Muscle of arm (tissue), 12 donors: ENCODE data around the gene IFRD2. TPM values are rescaled to one million over a fixed set of nuclear protein-coding genes. Genes with fewer than 3 reads are reported as not detected.
A peak's percentile ranks its signal among the peaks of the same experiment; 100 is the strongest.

Experiments
- DNase-seq: peaks from one replicate; pipeline ENCODE4 v3.0.0-alpha.2; 2013
- polyA plus RNA-seq, 12 donors: library from polyadenylated mRNA; unstranded; fragments of 120-200 nt; gene quantifications; one replicate each; pipeline ENCODE4 v1.2.1, GENCODE V29; 2013; ENCODE audit not compliant: insufficient read length in 12 of 12

The IFRD2 gene
- polyA plus RNA-seq, 12 donors, result 33.8 to 53.7 (median 48.0) TPM; not detected in 1

DNA sequence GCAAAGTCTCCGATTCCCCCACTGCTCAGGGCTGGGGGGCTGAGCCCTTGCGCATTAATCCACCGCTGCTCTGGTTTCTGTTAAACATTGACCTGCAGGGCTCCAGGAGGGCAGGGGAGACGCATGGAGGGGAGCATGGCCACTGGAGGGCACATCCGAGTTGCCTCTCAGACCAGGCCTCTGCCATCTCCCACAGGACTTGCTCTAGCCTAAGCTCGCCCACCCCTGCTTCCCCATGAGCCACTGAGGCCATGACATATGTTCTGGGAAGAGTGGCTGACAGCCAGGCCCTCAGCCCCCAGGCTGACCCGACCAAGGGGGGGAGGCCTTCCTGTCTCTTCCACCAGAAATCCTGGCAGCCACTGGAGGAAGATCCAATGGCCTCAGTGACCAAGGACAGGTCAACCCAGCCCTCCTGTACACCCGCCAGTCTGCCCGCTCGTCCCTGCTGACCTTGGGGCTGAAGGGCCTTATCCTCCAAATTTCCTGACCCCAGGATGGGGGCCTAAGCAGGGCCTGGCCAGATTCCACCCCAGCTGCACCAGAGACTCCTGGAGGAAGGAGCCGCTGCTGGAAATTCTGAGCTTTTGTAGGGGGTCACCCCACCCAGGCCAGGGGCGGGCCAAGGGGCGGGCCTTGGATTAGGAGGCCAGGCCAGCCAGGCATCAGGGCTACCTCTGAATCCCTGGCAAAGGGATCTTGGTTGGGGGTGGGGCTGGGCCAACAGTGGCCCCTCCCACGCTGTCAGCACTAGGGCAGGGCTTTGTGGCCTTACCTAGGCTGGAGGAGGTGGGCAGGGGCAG lies 11.0 kb upstream of the IFRD2 start, which contains the start of gene HYAL1:
Gene HYAL1, minus strand, starts transcription at position 562 of the 803 bp plus-strand sequence. CDS start 618 bp downstream, outside the sequence.
- no peak for DNase-seq

- DNase-seq, result no peak
Measured at GRCh38 chr3:50302095-50303012, 10.1 kb upstream of the IFRD2 start.

GRCh38 chr3:50300681-50301254 lies 8.5 kb upstream of the IFRD2 start:
- no peak for DNase-seq

DNA sequence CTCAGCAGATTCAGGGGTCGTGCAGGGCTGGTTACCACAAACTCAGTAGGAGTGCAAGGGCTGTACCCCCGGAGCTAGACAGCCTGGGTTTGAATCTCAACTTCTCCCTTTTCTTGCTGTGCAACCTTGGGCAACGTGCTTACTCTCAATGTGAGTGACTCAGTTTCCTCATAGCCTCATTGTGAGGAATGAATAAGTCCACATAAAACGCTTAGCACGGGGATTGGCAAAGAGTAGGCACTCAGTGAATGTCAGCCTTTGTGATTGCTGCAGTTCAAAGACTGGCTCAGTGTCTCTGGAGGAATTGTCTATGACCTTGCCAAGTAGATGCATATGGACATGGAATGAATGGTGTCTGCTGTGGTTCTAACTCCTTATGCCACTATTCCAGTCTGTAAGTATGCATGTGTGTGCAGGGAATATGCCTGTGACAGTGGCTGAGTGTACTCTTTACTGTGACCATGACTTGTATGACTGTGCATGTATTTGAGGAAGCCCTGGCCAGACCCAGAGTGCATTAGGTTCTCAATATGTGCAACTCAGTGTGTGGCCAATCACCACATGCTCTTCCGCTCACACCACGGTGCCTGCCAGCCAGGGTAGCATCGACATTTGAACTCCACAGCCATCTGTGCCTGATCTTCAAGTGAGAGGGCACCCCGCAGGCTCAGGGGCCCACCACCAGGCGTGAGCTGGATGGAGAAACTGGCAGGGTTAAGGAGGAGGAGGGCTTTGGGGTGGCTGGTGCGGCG lies 7.9 kb upstream of the IFRD2 start:
- no peak for DNase-seq

- no peak for DNase-seq
Measured at GRCh38 chr3:50299638-50299928, 7.4 kb upstream of the IFRD2 start.

DNA sequence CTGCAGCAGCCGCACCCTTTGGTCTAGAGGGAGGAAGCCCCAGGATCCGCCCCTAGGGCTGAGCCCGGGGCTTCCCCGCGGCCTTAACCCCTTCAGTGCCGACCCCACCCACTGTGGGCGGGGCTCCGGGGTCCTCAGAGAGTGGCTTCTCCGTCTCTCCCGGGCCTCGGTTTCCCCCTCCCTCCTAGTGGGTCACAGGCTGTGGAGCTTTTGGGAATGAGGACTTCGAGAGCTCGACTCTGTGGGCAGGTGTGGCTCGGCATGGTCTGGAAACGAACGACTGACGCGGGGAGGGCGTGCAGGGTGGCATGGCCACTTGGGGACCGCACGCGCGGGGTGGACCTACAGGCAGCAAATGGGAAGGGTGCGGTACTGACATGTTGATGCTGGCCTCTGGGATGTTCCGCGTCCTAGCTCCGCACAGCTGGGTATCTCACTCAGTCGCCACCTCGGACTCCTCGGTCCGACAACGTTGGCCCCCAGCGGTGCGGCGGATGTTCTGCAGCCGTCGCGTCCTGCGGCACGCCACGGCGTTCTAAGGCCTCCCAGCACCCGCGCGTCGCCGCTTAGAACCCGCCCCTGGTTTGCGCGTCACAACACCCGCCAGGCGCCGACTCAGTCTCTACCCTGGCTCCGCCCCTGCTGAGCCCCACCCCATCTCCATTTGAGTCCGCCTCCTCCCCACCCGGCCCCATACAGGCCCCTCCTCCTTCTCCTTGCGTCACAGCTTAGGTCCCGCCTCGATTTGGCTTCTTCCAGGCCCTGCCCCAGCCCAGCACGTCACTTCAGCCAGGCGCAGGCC lies 6.8 kb upstream of the IFRD2 start, which contains the start of the genes HYAL3 and NAA80:
Gene HYAL3, minus strand, starts transcription at position 570 of the 802 bp plus-strand sequence. CDS start 3,803 bp downstream, outside the sequence.
Gene NAA80, minus strand, starts transcription at position 570 of the 802 bp plus-strand sequence. CDS start 1,942 bp downstream, outside the sequence.
- peak; percentile 100 for DNase-seq

- DNase-seq, result no peak
Measured at GRCh38 chr3:50297896-50298725, 5.9 kb upstream of the IFRD2 start.

GRCh38 chr3:50297384-50297775 lies 5.2 kb upstream of the IFRD2 start:
- no peak for DNase-seq

- DNase-seq, result no peak
Measured at GRCh38 chr3:50296721-50297383, 4.6 kb upstream of the IFRD2 start.

GRCh38 chr3:50295553-50296431 lies 3.6 kb upstream of the IFRD2 start:
- no peak for DNase-seq

DNA sequence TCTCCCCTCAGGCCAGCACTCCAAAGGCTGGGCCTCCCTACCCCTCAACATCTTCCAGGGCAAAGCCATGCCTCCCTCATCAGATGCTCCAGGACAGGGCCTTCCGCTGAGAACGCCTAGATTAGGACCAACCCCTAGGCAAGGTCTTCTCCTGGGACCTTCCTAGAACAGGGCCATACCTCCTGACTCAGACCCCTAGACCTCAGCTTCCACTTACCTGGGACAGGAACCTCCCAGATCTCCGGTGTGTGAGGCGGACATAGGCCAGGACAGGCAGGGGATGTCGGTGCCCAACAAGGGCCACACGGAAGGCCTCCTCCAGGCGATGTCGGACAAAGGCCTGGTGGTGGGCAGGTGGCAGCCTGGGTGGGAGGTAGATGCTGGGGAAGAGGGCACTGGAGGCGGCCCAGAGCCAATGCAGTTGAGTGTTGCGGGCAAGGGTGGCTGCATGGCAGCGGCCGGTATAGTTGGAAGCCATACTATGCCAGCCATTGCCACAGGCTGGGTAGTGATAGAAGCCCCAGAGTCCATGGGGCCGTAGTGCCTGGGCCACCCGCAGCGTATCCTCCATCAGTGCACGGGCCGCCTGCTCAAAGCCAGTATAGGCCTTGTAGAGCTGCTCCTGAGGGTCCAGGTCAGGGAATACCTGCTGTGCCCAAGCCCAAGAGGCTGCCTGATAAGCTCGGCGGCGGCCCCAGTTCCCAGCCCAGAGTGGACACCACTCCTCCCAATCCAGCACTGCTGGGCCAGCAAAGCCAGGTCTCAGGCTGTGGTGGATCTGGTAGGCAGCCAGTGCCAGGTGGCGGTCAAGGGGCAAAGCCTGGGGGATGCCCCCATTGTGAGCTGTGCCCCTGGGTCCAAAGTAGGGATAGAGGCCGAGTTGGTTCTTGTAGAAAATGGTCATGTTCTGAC lies 2.5 kb upstream of the IFRD2 start:
- no peak for DNase-seq

- no peak for DNase-seq
Measured at GRCh38 chr3:50294089-50294488, 1.9 kb upstream of the IFRD2 start.

DNA sequence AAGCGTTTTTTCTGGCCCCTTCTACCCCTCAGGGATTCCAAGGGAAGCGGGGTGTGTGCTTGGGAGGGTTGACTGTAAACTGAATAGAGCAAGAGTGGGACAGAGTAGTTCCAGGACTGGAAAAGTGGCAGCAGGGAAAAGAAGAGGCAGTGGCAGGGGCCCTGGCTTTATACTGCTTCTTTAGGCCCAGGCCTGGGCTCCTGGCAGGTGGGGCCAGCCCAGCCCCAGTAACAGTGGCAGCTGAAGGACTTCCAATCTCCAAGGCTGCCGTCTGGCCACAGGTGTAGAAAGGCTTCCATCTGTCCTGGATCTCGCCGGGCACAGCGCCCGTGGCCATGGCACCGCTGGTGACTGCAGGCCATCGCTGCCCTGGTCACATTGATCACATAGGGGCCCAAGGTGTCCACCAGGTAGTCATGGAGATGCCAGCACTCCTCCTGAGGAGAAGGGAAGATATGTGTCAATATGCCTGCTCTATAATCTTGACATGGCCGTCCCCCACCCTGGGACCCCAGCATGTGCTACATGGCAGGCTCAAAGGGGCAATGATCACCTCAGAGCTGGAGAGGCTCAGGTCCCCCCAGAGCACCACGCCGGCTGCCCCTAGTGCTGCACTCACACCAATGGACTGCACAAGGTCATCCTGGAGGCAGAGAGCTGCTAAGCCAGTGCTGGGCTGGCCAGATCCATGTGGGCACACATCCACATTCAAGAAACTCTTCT lies 1.0 kb upstream of the IFRD2 start:
- no peak for DNase-seq

- no peak for DNase-seq
Measured at GRCh38 chr3:50290161-50290641, 2.0 kb downstream of the IFRD2 start.

- DNase-seq, result no peak
Measured at GRCh38 chr3:50289130-50289529, 3.1 kb downstream of the IFRD2 start.

DNA sequence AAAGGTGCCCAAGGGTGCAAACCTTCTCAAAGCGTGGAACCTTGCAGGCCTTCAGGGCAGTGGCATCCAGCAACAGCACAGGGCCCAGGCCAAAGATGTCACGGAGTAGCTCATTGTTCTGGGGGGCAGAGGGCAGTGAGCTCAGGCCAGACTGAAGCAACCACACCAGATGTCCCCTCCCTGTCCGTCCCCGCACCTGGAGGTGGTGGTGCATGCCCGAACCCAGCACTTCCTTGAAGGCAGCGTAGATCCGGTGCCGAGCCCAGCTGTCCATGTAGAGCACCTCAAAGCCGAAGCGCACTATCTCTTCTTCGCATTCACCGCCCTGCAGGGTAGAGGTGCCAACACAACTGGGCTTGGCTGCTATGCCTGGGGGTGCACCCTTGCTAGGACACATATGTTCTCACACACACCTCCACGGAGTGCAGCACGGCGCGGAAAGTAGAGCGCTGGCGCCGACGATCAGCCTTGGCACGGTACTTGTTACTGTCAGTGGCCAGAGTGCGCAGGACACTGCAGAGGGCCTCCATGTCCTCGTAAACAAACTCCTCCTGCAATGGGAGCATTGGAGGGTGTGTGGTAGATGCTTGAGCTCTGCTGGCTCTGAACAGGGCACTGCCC lies 3.7 kb downstream of the IFRD2 start:
- no peak for DNase-seq
